SK-N-SH (cell line): ENCODE results near the gene SH3BGR.

Experiments
- CHD2 ChIP-seq: fragments of 150-350 bp; IDR thresholded peaks from 2 replicates; pipeline ENCODE4 v1.6.1; 2018; ENCODE audit warnings: low read length; ENCODE audit not compliant: partially characterized antibody
- EP300 ChIP-seq, 2 experiments: IDR thresholded peaks; 2 replicates each; pipeline versions ENCODE4 v1.4.0 to v1.6.1; 2012; ENCODE audit warnings: borderline replicate concordance in 1 of 2, low read depth in 1 of 2, low read length in 1 of 2
- FOSL2 ChIP-seq: IDR thresholded peaks from 2 replicates; pipeline ENCODE4 v1.4.0; 2012; ENCODE audit warnings: low read depth, mild to moderate bottlenecking, moderate library complexity, borderline replicate concordance
- FOXJ3 ChIP-seq: sonication (generic); formaldehyde crosslinking; IDR thresholded peaks from 2 replicates; pipeline ENCODE4 v1.5.1; 2020; ENCODE audit warnings: mild to moderate bottlenecking, missing genetic modification reagents
- FOXM1 ChIP-seq: IDR thresholded peaks from 2 replicates; pipeline ENCODE4 v1.4.0; 2012; ENCODE audit warnings: low read depth, mild to moderate bottlenecking
- MEF2A ChIP-seq: IDR thresholded peaks from 2 replicates; pipeline ENCODE4 v1.4.0; 2012; ENCODE audit warnings: low read depth, borderline replicate concordance
- POLR2AphosphoS5 ChIP-seq: IDR thresholded peaks from 2 replicates; pipeline ENCODE4 v1.6.1; 2012; ENCODE audit warnings: low read depth, low read length
- TEAD4 ChIP-seq: IDR thresholded peaks from 2 replicates; pipeline ENCODE4 v1.4.0; 2012; ENCODE audit warnings: mild to moderate bottlenecking, borderline replicate concordance; ENCODE audit not compliant: insufficient read depth
- USF2 ChIP-seq: fragments of 150-350 bp; IDR thresholded peaks from 2 replicates; pipeline ENCODE4 v1.6.1; 2017; ENCODE audit warnings: antibody characterized with exemption, low read length, low read depth, borderline replicate concordance
- YY1 ChIP-seq: IDR thresholded peaks from 2 replicates; pipeline ENCODE4 v1.4.0; 2012; ENCODE audit warnings: low read depth, mild to moderate bottlenecking
- TF ChIP-seq, protein P1 (sequence below): fragments of 200-600 bp; sonication (generic); IDR thresholded peaks from 2 replicates; pipeline ENCODE4 v1.6.1; 2017; ENCODE audit warnings: antibody characterized with exemption, mild to moderate bottlenecking, moderate library complexity
- TF ChIP-seq, protein P2 (sequence below): IDR thresholded peaks from 2 replicates; pipeline ENCODE4; 2012
- TF ChIP-seq, protein P3 (sequence below): IDR thresholded peaks from 2 replicates; pipeline ENCODE4 v1.6.1; 2012; ENCODE audit warnings: mild to moderate bottlenecking, low read depth, low read length, moderate library complexity

DNA sequence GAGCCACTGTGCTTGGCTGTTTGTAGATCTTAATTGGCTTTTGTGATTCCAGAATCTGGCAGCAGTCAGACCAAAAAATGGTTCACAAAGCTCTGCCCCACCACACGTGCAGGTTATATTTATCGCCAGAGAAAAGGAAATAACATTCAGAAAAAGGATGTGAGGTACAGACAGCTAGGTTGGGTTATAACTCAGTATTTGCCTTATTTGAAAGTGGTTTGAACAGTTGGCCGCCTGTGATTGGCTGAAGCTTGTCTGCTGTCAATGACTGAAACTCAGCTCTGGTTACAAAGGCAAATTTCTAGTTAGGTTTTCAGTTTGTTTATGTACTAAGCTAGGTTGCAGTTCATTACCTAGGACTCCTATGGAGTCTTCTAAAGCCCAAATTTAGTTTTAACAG, 9.6 kb downstream of the SH3BGR start:
- TF ChIP-seq, protein P1, sequence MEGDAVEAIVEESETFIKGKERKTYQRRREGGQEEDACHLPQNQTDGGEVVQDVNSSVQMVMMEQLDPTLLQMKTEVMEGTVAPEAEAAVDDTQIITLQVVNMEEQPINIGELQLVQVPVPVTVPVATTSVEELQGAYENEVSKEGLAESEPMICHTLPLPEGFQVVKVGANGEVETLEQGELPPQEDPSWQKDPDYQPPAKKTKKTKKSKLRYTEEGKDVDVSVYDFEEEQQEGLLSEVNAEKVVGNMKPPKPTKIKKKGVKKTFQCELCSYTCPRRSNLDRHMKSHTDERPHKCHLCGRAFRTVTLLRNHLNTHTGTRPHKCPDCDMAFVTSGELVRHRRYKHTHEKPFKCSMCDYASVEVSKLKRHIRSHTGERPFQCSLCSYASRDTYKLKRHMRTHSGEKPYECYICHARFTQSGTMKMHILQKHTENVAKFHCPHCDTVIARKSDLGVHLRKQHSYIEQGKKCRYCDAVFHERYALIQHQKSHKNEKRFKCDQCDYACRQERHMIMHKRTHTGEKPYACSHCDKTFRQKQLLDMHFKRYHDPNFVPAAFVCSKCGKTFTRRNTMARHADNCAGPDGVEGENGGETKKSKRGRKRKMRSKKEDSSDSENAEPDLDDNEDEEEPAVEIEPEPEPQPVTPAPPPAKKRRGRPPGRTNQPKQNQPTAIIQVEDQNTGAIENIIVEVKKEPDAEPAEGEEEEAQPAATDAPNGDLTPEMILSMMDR, result no peak
- TF ChIP-seq TEAD4, result no peak
- no peak for TF ChIP-seq POLR2AphosphoS5
- no peak for TF ChIP-seq YY1
- TF ChIP-seq FOXM1, result no peak
- TF ChIP-seq, protein P2, sequence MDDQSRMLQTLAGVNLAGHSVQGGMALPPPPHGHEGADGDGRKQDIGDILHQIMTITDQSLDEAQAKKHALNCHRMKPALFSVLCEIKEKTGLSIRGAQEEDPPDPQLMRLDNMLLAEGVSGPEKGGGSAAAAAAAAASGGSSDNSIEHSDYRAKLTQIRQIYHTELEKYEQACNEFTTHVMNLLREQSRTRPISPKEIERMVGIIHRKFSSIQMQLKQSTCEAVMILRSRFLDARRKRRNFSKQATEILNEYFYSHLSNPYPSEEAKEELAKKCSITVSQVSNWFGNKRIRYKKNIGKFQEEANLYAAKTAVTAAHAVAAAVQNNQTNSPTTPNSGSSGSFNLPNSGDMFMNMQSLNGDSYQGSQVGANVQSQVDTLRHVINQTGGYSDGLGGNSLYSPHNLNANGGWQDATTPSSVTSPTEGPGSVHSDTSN, result no peak
- no peak for TF ChIP-seq EP300 (IDR thresholded peaks at IDR 0.05; ENCODE audit: borderline replicate concordance in 1 of 2, low read depth in 1 of 2, low read length in 1 of 2)
- no peak for TF ChIP-seq MEF2A
- TF ChIP-seq, protein P3, sequence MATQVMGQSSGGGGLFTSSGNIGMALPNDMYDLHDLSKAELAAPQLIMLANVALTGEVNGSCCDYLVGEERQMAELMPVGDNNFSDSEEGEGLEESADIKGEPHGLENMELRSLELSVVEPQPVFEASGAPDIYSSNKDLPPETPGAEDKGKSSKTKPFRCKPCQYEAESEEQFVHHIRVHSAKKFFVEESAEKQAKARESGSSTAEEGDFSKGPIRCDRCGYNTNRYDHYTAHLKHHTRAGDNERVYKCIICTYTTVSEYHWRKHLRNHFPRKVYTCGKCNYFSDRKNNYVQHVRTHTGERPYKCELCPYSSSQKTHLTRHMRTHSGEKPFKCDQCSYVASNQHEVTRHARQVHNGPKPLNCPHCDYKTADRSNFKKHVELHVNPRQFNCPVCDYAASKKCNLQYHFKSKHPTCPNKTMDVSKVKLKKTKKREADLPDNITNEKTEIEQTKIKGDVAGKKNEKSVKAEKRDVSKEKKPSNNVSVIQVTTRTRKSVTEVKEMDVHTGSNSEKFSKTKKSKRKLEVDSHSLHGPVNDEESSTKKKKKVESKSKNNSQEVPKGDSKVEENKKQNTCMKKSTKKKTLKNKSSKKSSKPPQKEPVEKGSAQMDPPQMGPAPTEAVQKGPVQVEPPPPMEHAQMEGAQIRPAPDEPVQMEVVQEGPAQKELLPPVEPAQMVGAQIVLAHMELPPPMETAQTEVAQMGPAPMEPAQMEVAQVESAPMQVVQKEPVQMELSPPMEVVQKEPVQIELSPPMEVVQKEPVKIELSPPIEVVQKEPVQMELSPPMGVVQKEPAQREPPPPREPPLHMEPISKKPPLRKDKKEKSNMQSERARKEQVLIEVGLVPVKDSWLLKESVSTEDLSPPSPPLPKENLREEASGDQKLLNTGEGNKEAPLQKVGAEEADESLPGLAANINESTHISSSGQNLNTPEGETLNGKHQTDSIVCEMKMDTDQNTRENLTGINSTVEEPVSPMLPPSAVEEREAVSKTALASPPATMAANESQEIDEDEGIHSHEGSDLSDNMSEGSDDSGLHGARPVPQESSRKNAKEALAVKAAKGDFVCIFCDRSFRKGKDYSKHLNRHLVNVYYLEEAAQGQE, result no peak
- TF ChIP-seq FOSL2, result no peak
- no peak for TF ChIP-seq CHD2
- TF ChIP-seq FOXJ3 (CRISPR knock-in tag), result no peak
- TF ChIP-seq USF2, result no peak
